LNCAP (cell line): ENCODE data around the gene SEPSECS.

Source experiments
- CTCF ChIP-seq: fragments of 450-650 bp; IDR thresholded peaks from 2 replicates; pipeline ENCODE4 v1.5.1; 2017; ENCODE audit warnings: mild to moderate bottlenecking

SEPSECS gene

GRCh38 chr4:25075129-25075528 is 85.1 kb downstream of the SEPSECS start:
- no peak for TF ChIP-seq CTCF

GRCh38 chr4:25070545-25070944 is 89.7 kb downstream of the SEPSECS start:
- TF ChIP-seq CTCF, result no peak
